Psoas muscle (tissue), 8 donors: ENCODE data around the gene OLFML2B. TPM values are rescaled to one million over a fixed set of nuclear protein-coding genes. Genes with fewer than 3 reads are reported as not detected.

Source experiments
- ATAC-seq, 4 donors: fragments of 200-7000 bp; cut with Tn5 transposase; one replicate each; pipeline ENCODE4 v1.9.1; 2020; ENCODE audit warnings: moderate library complexity in 3 of 4, mild to moderate bottlenecking in 2 of 4
- DNase-seq, 2 donors: peaks; one replicate each; pipeline ENCODE4 v3.0.0-alpha.2; 2020
- H3K27ac ChIP-seq: fragments of 200-600 bp; one replicate; pipeline ENCODE4 v1.8.0; 2022
- H3K27me3 ChIP-seq, 3 donors: fragments of 200-600 bp in 1 of 3; one replicate each; pipeline versions ENCODE4 v1.6.1 to v1.8.0; 2013 to 2022; ENCODE audit warnings: low read length in 2 of 3, mild to moderate bottlenecking in 2 of 3, moderate library complexity in 1 of 3; ENCODE audit not compliant: insufficient read depth in 3 of 3
- H3K36me3 ChIP-seq, 2 donors: fragments of 200-600 bp in 1 of 2; one replicate each; pipeline versions ENCODE4 v1.6.1 to v1.8.0; 2013 to 2022; ENCODE audit warnings: low read depth in 1 of 2, mild to moderate bottlenecking in 1 of 2, moderate library complexity in 1 of 2; ENCODE audit not compliant: insufficient read depth in 1 of 2
- H3K4me1 ChIP-seq: fragments of 200-600 bp; one replicate; pipeline ENCODE4 v1.8.0; 2022
- H3K4me3 ChIP-seq: fragments of 200-600 bp; one replicate; pipeline ENCODE4 v1.8.0; 2022; ENCODE audit warnings: mild to moderate bottlenecking
- H3K9me3 ChIP-seq: fragments of 200-600 bp; one replicate; pipeline ENCODE4 v1.8.0; 2022
- CTCF ChIP-seq: fragments of 200-600 bp; IDR thresholded peaks from one replicate; pipeline ENCODE4 v1.8.0; 2022; ENCODE audit warnings: antibody characterized with exemption
- WGBS, 3 donors: extraction: QIAGEN DNeasy Blood & Tissue Kit; methylation state at CpG; one replicate each; pipeline versions ENCODE4 v1.1.6 to v1.1.7; 2013; 5-methylcytosine and 5-hydroxymethylcytosine counted together
- intact Hi-C, 2 donors: fragments of 100-400 bp; cut with DNase I; formaldehyde crosslinking; loops; one replicate each; pipeline versions ENCODE4 v1.11.0 to v1.14.2; 2022
- polyA plus RNA-seq, 3 donors: library from polyadenylated mRNA; stranded (reverse); fragments of 200-250 nt; gene quantifications; one replicate each; pipeline ENCODE4 v1.2.3, GENCODE V29; 2013
- total RNA-seq, 4 donors: library from RNA; stranded (reverse); fragmentation: NEBNext Ultra II Directional in 2 of 4; extraction: Animal tissue kit (Norgen Biotek cat#: 25700) in 2 of 4; gene quantifications; one replicate each; pipeline versions ENCODE4 v1.2.1 to v1.2.4, GENCODE V29; 2021 to 2023
- donor health status: healthy with polysubstance abuse.
- donor health status: DM: no; HTN: no; CAD: no; lungs with moderate emphysema.
- donor health status: Bipolar disorder and iron deficiency.
- donor health status: healthy.
- donor health status: DM: yes; HTN: yes; CAD: no.
- donor health status: DM: no; HTN: no; CAD: no.
- donor health status: DM: no; HTN: no; CAD: no.
- donor health status: DM: yes; HTN: yes; CAD: no.

The OLFML2B gene
- total and polyA plus RNA-seq, 7 donors = 1.4 to 9.5 (median 3.8) TPM

GRCh38 chr1:161972828-161973227 is 50.8 kb downstream of the OLFML2B start:
- 76 to 88% (median 85%) methylated on average over 9 of the region's 9 CpGs for WGBS, 3 donors
- Histone ChIP-seq H3K36me3 (no peaks in the 10 kb centered on the region), H3K4me1 (peaks cover 13% of the 10 kb centered on the region), H3K4me3 (no peak overlapping the region), H3K27me3 (no peaks in the 10 kb centered on the region), H3K9me3 (no peaks in the 10 kb centered on the region), H3K27ac (no peak overlapping the region)
- DNase-seq (no peak), ATAC-seq (no peak)
- TF ChIP-seq CTCF = no peak
- intact Hi-C loops = no loop called here

GRCh38 chr1:161970633-161971032 is 53.0 kb downstream of the OLFML2B start:
- DNase-seq = no peak
- H3K4me1 ChIP-seq = peaks cover 13% of the 10 kb centered on the region
- no peak for ATAC-seq
- no peak overlapping the region for H3K4me3 ChIP-seq
- WGBS, 3 donors = 63 to 77% (median 73%) methylated on average over 3 of the region's 3 CpGs
- peaks cover 0 to 4% of the 10 kb centered on the region in 2 donors for H3K36me3 ChIP-seq
- no peak overlapping the region for H3K27ac ChIP-seq
- no peaks in the 10 kb centered on the region for H3K9me3 ChIP-seq
- intact Hi-C loops = no loop called here
- no peaks in the 10 kb centered on the region for H3K27me3 ChIP-seq
- no peak for TF ChIP-seq CTCF

GRCh38 chr1:161970036-161970435 is 53.6 kb downstream of the OLFML2B start:
- intact Hi-C loops = no loop called here
- no peak overlapping the region for H3K4me3 ChIP-seq
- no peak for ATAC-seq
- H3K27me3 ChIP-seq = no peaks in the 10 kb centered on the region
- no peak overlapping the region for H3K27ac ChIP-seq
- DNase-seq = no peak
- H3K36me3 ChIP-seq = peaks cover 0 to 4% of the 10 kb centered on the region in 2 donors
- WGBS, 3 donors = 59 to 67% (median 59%) methylated on average over 6 of the region's 6 CpGs
- no peak for TF ChIP-seq CTCF
- H3K9me3 ChIP-seq = no peaks in the 10 kb centered on the region
- H3K4me1 ChIP-seq = peaks cover 13% of the 10 kb centered on the region

GRCh38 chr1:161966067-161966466 is 57.6 kb downstream of the OLFML2B start:
- 85 to 91% (median 89%) methylated on average over 4 of the region's 4 CpGs for WGBS, 3 donors
- Histone ChIP-seq H3K27ac (no peak overlapping the region), H3K4me1 (no peaks in the 10 kb centered on the region), H3K4me3 (no peak overlapping the region), H3K27me3 (no peaks in the 10 kb centered on the region), H3K36me3 (peaks cover 0 to 4% of the 10 kb centered on the region in 2 donors), H3K9me3 (no peaks in the 10 kb centered on the region)
- no peak for ATAC-seq
- no peak for TF ChIP-seq CTCF
- no peak for DNase-seq
- intact Hi-C loops = no loop called here
